A549 (cell line): ENCODE measurements around the gene MDM1. TPM values are rescaled to one million over a fixed set of nuclear protein-coding genes. Genes with fewer than 3 reads are reported as not detected.

ENCODE experiments used
- ATAC-seq, 2 experiments: fragments of 200-7000 bp in 1 of 2; fragments of >200 bp in 1 of 2; cut with Nextera tagmentation in 1 of 2; cut with Tn5 transposase in 1 of 2; 3 replicates each; pipeline versions ENCODE4 v1.8.0 to v1.9.1; 2018 to 2020; ENCODE audit warnings: mild to moderate bottlenecking in 1 of 2, moderate library complexity in 1 of 2
- CTCF ChIA-PET: fragments of 300-600 bp; sonication (Branson Sonifier 250); formaldehyde crosslinking; extraction: SDS; loops from one replicate; lab custom pipeline; 2021; ENCODE audit warnings: antibody characterized with exemption, inconsistent platforms; lab: Yijun Ruan, JAX
- POLR2A ChIA-PET: fragments of 350-600 bp; formaldehyde crosslinking; extraction: SDS; loops from one replicate; lab custom pipeline; 2021; ENCODE audit warnings: antibody characterized with exemption, inconsistent platforms; lab: Yijun Ruan, JAX
- DNase-seq, 2 experiments: peaks; one replicate each; pipeline versions ENCODE4 v3.0.0 to v3.0.0-alpha.2; 2011 to 2016; ENCODE audit warnings: low read depth in 1 of 2, low spot score in 1 of 2
- FAIRE-seq: peaks from 2 replicates; lab custom pipeline; 2011; peaks lifted over from hg19 to GRCh38; lab: Jason Lieb, UNC
- H3K27ac ChIP-seq, 2 experiments: fragments of >200 bp; sonication (Bioruptor Twin); formaldehyde crosslinking; 3 replicates each; pipeline ENCODE4 v1.5.1; 2016 to 2017
- H3K4me1 ChIP-seq: fragments of >200 bp; sonication (Bioruptor Twin); formaldehyde crosslinking; 3 replicates; pipeline ENCODE4 v1.6.1; 2016
- H3K4me2 ChIP-seq: fragments of >200 bp; sonication (Bioruptor Twin); formaldehyde crosslinking; 3 replicates; pipeline ENCODE4 v1.6.1; 2016
- H3K4me3 ChIP-seq: fragments of >200 bp; sonication (Bioruptor Twin); formaldehyde crosslinking; 3 replicates; pipeline ENCODE4 v1.5.1; 2016
- H3K9me3 ChIP-seq: fragments of >200 bp; sonication (Bioruptor Twin); formaldehyde crosslinking; 3 replicates; pipeline ENCODE4 v1.6.1; 2016
- BHLHE40 ChIP-seq: IDR thresholded peaks from 2 replicates; pipeline ENCODE4 v1.6.1; 2012; ENCODE audit warnings: low read depth, low read length, inconsistent platforms
- CHD2 ChIP-seq: fragments of 150-350 bp; IDR thresholded peaks from 2 replicates; pipeline ENCODE4 v1.6.1; 2014; ENCODE audit warnings: low read length; ENCODE audit not compliant: partially characterized antibody
- EHMT2 ChIP-seq: fragments of 200-600 bp; sonication (generic); IDR thresholded peaks from 2 replicates; pipeline ENCODE4 v1.6.1; 2016; ENCODE audit warnings: antibody characterized with exemption, low read depth, mild to moderate bottlenecking, moderate library complexity
- EP300 ChIP-seq, 2 experiments: fragments of >200 bp; sonication (Bioruptor Twin); formaldehyde crosslinking; IDR thresholded peaks; 2 replicates in 1 of 2; 3 replicates in 1 of 2; pipeline ENCODE4 v1.6.1; 2016 to 2017
- FOSB ChIP-seq: fragments of 250-450 bp; sonication (Bioruptor Pico); IDR thresholded peaks from 2 replicates; pipeline ENCODE4 v1.5.0; 2020; ENCODE audit warnings: mild to moderate bottlenecking, moderate library complexity
- FOXS1 ChIP-seq: fragments of 250-450 bp; sonication (Bioruptor Pico); IDR thresholded peaks from 2 replicates; pipeline ENCODE4 v1.5.0; 2020; ENCODE audit warnings: mild to moderate bottlenecking, moderate library complexity
- GATA3 ChIP-seq: IDR thresholded peaks from 2 replicates; pipeline ENCODE4 v1.6.1; 2012; ENCODE audit warnings: borderline replicate concordance
- HOXA7 ChIP-seq: fragments of 250-450 bp; sonication (Bioruptor Pico); IDR thresholded peaks from 2 replicates; pipeline ENCODE4 v1.5.0; 2020; ENCODE audit warnings: mild to moderate bottlenecking, moderate library complexity
- JUN ChIP-seq, 2 experiments: fragments of >200 bp; sonication (Bioruptor Twin); formaldehyde crosslinking; IDR thresholded peaks; 2 replicates in 1 of 2; 3 replicates in 1 of 2; pipeline ENCODE4 v1.6.1; 2016 to 2017
- JUNB ChIP-seq: fragments of >200 bp; sonication (Bioruptor Twin); formaldehyde crosslinking; IDR thresholded peaks from 2 replicates; pipeline ENCODE4 v1.6.1; 2016
- KDM1A ChIP-seq: fragments of 200-600 bp; sonication (generic); IDR thresholded peaks from 2 replicates; pipeline ENCODE4 v1.6.1; 2016; ENCODE audit warnings: low read depth, mild to moderate bottlenecking
- KDM5A ChIP-seq: fragments of 200-600 bp; sonication (generic); IDR thresholded peaks from 2 replicates; pipeline ENCODE4 v1.6.1; 2016; ENCODE audit warnings: antibody characterized with exemption, mild to moderate bottlenecking
- MAFK ChIP-seq: fragments of 450-650 bp; IDR thresholded peaks from 2 replicates; pipeline ENCODE4 v1.6.1; 2014; ENCODE audit not compliant: partially characterized antibody
- MAZ ChIP-seq: fragments of 150-350 bp; IDR thresholded peaks from 2 replicates; pipeline ENCODE4 v1.6.1; 2014; ENCODE audit warnings: antibody characterized with exemption, low read depth, low read length, borderline replicate concordance
- MYC ChIP-seq: IDR thresholded peaks from 2 replicates; pipeline ENCODE4 v1.6.1; 2012; ENCODE audit warnings: mild to moderate bottlenecking, inconsistent platforms, low read length, improper control_type of control experiment, borderline replicate concordance
- NFE2L2 ChIP-seq: fragments of 150-350 bp; conservative IDR thresholded peaks from 2 replicates; pipeline ENCODE4 v1.6.1; 2014; ENCODE audit warnings: low read length
- NPAS2 ChIP-seq: fragments of 250-450 bp; sonication (Bioruptor Pico); IDR thresholded peaks from 2 replicates; pipeline ENCODE4 v1.8.0; 2022; ENCODE audit warnings: mild to moderate bottlenecking, moderate library complexity, borderline replicate concordance
- NR3C1 ChIP-seq: fragments of >200 bp; sonication (Bioruptor Twin); formaldehyde crosslinking; IDR thresholded peaks from 3 replicates; pipeline ENCODE4 v1.6.1; 2017
- POLR2A ChIP-seq: IDR thresholded peaks from 2 replicates; pipeline ENCODE4 v1.6.1; 2012; ENCODE audit warnings: mild to moderate bottlenecking, low read length
- RAD21 ChIP-seq, 2 experiments: fragments of >200 bp in 1 of 2; sonication (Bioruptor Twin) in 1 of 2; formaldehyde crosslinking in 1 of 2; IDR thresholded peaks in 1 of 2; conservative IDR thresholded peaks in 1 of 2; 2 replicates in 1 of 2; 3 replicates in 1 of 2; pipeline ENCODE4 v1.6.1; 2012 to 2018; ENCODE audit warnings: inconsistent platforms in 1 of 2
- RARB ChIP-seq: fragments of 250-450 bp; sonication (Bioruptor Pico); IDR thresholded peaks from 2 replicates; pipeline ENCODE4 v1.8.0; 2021; ENCODE audit warnings: mild to moderate bottlenecking, moderate library complexity
- RFX5 ChIP-seq: fragments of 450-650 bp; IDR thresholded peaks from 2 replicates; pipeline ENCODE4 v1.7.1; 2014; ENCODE audit warnings: antibody characterized with exemption, mild to moderate bottlenecking, moderate library complexity
- RNF2 ChIP-seq: fragments of 200-600 bp; sonication (generic); IDR thresholded peaks from 2 replicates; pipeline ENCODE4 v1.6.1; 2016; ENCODE audit warnings: low read depth, mild to moderate bottlenecking, antibody characterized with exemption, moderate library complexity, borderline replicate concordance
- TP53 ChIP-seq: fragments of 250-450 bp; sonication (Bioruptor Pico); IDR thresholded peaks from 2 replicates; pipeline ENCODE4 v1.5.0; 2021; ENCODE audit warnings: mild to moderate bottlenecking, moderate library complexity
- ZC3H11A ChIP-seq: fragments of 450-650 bp; IDR thresholded peaks from 2 replicates; pipeline ENCODE4 v1.6.1; 2014; ENCODE audit warnings: antibody characterized with exemption, mild to moderate bottlenecking
- WGBS: methylation state at CpG from one replicate; pipeline ENCODE4 v1.1.6; 2017; ENCODE audit errors: missing lambda C conversion rate; 5-methylcytosine and 5-hydroxymethylcytosine counted together
- polyA plus RNA-seq, 4 experiments: library from polyadenylated mRNA; depleted of rRNA in 3 of 4; stranded (reverse); fragments of >200 nt; fragmentation: RNase III in 1 of 4; extraction: RNeasy Plus Mini Kit Qiagen cat#74134 plus additional on column Dnase treatment in 1 of 4; gene quantifications; 2 replicates in 3 of 4; 3 replicates in 1 of 4; pipeline ENCODE4 v1.2.3, GENCODE V29; 2011 to 2017
- TF ChIP-seq, protein P1 (sequence below): fragments of >200 bp; sonication (Bioruptor Twin); formaldehyde crosslinking; IDR thresholded peaks from 2 replicates; pipeline ENCODE4 v1.6.1; 2016
- TF ChIP-seq, protein P2 (sequence below): fragments of >200 bp; sonication (Bioruptor Twin); formaldehyde crosslinking; IDR thresholded peaks from 3 replicates; pipeline ENCODE4 v1.6.1; 2016
- TF ChIP-seq, protein P3 (sequence below): fragments of 250-450 bp; sonication (Bioruptor Pico); IDR thresholded peaks from 2 replicates; pipeline ENCODE4 v1.5.0; 2020; ENCODE audit warnings: low read depth, mild to moderate bottlenecking, moderate library complexity
- TF ChIP-seq, protein P4 (sequence below): fragments of 450-650 bp; IDR thresholded peaks from 2 replicates; pipeline ENCODE4 v1.6.1; 2014; ENCODE audit warnings: antibody characterized with exemption

MDM1 gene
- polyA plus RNA-seq, 2 of the 4 experiments (the other 2 are of a cell fraction) = 12.5 to 24.5 TPM

DNA sequence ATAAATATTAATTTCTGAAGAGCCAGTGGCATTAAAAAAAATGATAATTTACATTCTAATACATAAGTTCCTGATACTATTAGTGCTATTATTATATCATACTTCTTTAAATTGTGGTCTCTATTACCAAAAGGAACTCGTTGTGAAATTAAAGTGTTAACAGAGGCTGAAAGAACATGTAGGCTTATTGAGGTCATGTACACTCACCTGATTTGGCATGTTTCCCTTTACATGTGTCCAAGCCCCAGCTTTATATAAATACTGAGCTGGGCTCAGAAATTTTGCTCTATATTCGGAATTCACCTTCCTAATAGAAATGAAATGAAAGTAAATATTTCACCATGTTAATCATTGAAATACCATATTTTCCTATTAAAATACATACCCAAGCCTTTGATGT lies 11.0 kb downstream of the MDM1 start:
- no peak for FAIRE-seq
- Histone ChIP-seq H3K9me3 (no peaks in the 10 kb centered on the region), H3K4me2 (no peak overlapping the region), H3K27ac (no peak overlapping the region), H3K4me1 (no peaks in the 10 kb centered on the region), H3K4me3 (no peak overlapping the region)
- ChIA-PET POLR2A (no interaction called here), CTCF (interaction anchor here (1.2 to 2.6 kb wide), 3 partner anchors 96 to 280 kb away, joined by 5 to 16 read pairs (median 8); partner anchors contain the start of gene IL26)
- TF ChIP-seq NFE2L2 (no peak), EP300 (IDR thresholded peaks at IDR 0.05) (no peak), FOSB (no peak), FOXS1 (no peak), CHD2 (no peak), KDM1A (no peak), GATA3 (no peak), NR3C1 (no peak), JUNB (no peak), MYC (no peak), EHMT2 (no peak), ZC3H11A (no peak), RNF2 (no peak), MAZ (no peak), JUN (IDR thresholded peaks at IDR 0.05) (no peak), BHLHE40 (no peak)
- TF ChIP-seq, protein P1, sequence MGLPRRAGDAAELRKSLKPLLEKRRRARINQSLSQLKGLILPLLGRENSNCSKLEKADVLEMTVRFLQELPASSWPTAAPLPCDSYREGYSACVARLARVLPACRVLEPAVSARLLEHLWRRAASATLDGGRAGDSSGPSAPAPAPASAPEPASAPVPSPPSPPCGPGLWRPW = no peak
- TF ChIP-seq, protein P2, sequence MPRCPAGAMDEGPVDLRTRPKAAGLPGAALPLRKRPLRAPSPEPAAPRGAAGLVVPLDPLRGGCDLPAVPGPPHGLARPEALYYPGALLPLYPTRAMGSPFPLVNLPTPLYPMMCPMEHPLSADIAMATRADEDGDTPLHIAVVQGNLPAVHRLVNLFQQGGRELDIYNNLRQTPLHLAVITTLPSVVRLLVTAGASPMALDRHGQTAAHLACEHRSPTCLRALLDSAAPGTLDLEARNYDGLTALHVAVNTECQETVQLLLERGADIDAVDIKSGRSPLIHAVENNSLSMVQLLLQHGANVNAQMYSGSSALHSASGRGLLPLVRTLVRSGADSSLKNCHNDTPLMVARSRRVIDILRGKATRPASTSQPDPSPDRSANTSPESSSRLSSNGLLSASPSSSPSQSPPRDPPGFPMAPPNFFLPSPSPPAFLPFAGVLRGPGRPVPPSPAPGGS = no peak
- TF ChIP-seq, protein P3, sequence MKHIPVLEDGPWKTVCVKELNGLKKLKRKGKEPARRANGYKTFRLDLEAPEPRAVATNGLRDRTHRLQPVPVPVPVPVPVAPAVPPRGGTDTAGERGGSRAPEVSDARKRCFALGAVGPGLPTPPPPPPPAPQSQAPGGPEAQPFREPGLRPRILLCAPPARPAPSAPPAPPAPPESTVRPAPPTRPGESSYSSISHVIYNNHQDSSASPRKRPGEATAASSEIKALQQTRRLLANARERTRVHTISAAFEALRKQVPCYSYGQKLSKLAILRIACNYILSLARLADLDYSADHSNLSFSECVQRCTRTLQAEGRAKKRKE (CRISPR knock-in tag) = no peak
- no peak for DNase-seq
- ATAC-seq = no peak
- 65% methylated on average over 2 of the region's 2 CpGs for WGBS

DNA sequence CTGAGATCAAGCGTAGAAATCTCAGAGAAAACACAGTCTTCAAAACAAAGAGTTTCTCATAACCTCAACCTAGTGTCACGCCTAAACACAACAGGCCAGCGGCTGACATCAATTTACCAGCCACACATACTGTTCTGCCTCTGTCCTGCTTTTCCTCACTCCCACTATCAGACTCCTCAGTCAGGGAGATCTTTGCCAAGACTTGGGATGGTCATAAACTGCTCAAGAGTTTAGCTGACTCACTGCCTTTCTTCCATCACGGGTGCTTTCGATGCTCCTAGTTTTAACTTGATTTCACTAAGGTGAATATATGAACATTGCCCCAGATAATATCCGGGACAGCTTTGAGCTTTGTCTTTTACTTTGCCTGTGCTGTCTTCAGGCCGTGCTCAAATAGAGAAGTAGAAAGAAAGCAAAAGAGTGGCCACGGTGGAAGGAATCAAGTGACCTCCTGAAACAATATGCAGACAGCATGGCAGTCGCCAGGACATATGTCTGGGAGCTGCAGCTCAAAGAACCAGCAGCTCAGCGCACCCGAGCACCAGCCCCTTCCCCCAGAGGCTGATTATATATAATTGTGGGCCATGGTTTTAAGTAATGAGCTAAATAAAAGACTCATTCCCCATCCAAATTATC lies 12.1 kb downstream of the MDM1 start:
- Histone ChIP-seq H3K4me1 (no peaks in the 10 kb centered on the region), H3K4me3 (no peak overlapping the region), H3K27ac (no peak overlapping the region), H3K9me3 (no peaks in the 10 kb centered on the region), H3K4me2 (no peak overlapping the region)
- FAIRE-seq (no peak), ATAC-seq (no peak), DNase-seq (no peak)
- POLR2A ChIA-PET = no interaction called here
- CTCF ChIA-PET = interaction anchor here (0.9 to 2.6 kb wide), 4 partner anchors 95 to 283 kb away, joined by 3 to 16 read pairs (median 6); partner anchors contain the start of gene IL26
- 86% methylated on average over 11 of the region's 11 CpGs for WGBS
- TF ChIP-seq BHLHE40 = no peak
- no peak for TF ChIP-seq TP53 (CRISPR knock-in tag)
- TF ChIP-seq JUNB = no peak
- no peak for TF ChIP-seq RAD21 (conservative IDR thresholded peaks at IDR 0.05 in 1 of 2, IDR thresholded peaks at IDR 0.05 in 1 of 2)
- TF ChIP-seq POLR2A = no peak
- no peak for TF ChIP-seq NFE2L2
- no peak for TF ChIP-seq RARB (CRISPR knock-in tag)
- TF ChIP-seq, protein P4, sequence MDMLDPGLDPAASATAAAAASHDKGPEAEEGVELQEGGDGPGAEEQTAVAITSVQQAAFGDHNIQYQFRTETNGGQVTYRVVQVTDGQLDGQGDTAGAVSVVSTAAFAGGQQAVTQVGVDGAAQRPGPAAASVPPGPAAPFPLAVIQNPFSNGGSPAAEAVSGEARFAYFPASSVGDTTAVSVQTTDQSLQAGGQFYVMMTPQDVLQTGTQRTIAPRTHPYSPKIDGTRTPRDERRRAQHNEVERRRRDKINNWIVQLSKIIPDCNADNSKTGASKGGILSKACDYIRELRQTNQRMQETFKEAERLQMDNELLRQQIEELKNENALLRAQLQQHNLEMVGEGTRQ = no peak
- TF ChIP-seq HOXA7 (CRISPR knock-in tag) = no peak
- no peak for TF ChIP-seq MAFK
- TF ChIP-seq KDM5A = no peak
- TF ChIP-seq, protein P2 = no peak
- no peak for TF ChIP-seq RFX5
- no peak for TF ChIP-seq NPAS2 (CRISPR knock-in tag)
